Cardiac muscle cell (in vitro differentiated cells and primary cell): Measurements from ENCODE around the gene ERICH4. TPM values are rescaled to one million over a fixed set of nuclear protein-coding genes. Genes with fewer than 3 reads are reported as not detected.

Experiments
- DNase-seq, 2 donors: peaks; one replicate each; pipeline versions ENCODE4 v3.0.0 to v3.0.0-alpha.2; 2010 to 2017; ENCODE audit warnings: low read depth in 1 of 2, low spot score in 1 of 2
- H3K27ac ChIP-seq: fragments of 200-600 bp; sonication (generic); 2 replicates; pipeline ENCODE4 v1.5.1; 2016
- H3K27me3 ChIP-seq: fragments of 200-600 bp; sonication (generic); 2 replicates; pipeline ENCODE4 v1.6.0; 2016; ENCODE audit warnings: control low read depth
- H3K36me3 ChIP-seq: fragments of 200-600 bp; sonication (generic); 2 replicates; pipeline ENCODE4 v1.5.1; 2016; ENCODE audit warnings: control low read depth
- H3K4me1 ChIP-seq: fragments of 200-600 bp; sonication (generic); 2 replicates; pipeline ENCODE4 v1.8.1; 2017; ENCODE audit warnings: low read depth, mild to moderate bottlenecking, mixed run types
- H3K4me3 ChIP-seq: fragments of 200-600 bp; sonication (generic); 2 replicates; pipeline ENCODE4 v1.5.1; 2016; ENCODE audit warnings: mild to moderate bottlenecking
- H3K9me3 ChIP-seq: fragments of 200-600 bp; sonication (generic); 2 replicates; pipeline ENCODE4 v1.5.1; 2017; ENCODE audit warnings: low read depth, mild to moderate bottlenecking, control low read depth
- polyA plus RNA-seq: library from polyadenylated mRNA; unstranded; fragments of >200 nt; fragmentation: Nextera tagmentation; extraction: Ambion mirVana; gene quantifications from 2 replicates; pipeline ENCODE4 v1.2.1, GENCODE V29; 2016
- total RNA-seq: library from RNA; depleted of rRNA; stranded (reverse); fragments of >200 nt; gene quantifications from 2 replicates; pipeline ENCODE4 v1.2.3, GENCODE V29; 2016
- TF ChIP-seq, protein P1 (sequence below): IDR thresholded peaks from 2 replicates; pipeline ENCODE4 v1.5.1; 2012; ENCODE audit warnings: low read depth, mild to moderate bottlenecking, low read length

Gene ERICH4
- total RNA-seq (not detected in 2 replicates), polyA plus RNA-seq (not detected in 2 replicates)

DNA sequence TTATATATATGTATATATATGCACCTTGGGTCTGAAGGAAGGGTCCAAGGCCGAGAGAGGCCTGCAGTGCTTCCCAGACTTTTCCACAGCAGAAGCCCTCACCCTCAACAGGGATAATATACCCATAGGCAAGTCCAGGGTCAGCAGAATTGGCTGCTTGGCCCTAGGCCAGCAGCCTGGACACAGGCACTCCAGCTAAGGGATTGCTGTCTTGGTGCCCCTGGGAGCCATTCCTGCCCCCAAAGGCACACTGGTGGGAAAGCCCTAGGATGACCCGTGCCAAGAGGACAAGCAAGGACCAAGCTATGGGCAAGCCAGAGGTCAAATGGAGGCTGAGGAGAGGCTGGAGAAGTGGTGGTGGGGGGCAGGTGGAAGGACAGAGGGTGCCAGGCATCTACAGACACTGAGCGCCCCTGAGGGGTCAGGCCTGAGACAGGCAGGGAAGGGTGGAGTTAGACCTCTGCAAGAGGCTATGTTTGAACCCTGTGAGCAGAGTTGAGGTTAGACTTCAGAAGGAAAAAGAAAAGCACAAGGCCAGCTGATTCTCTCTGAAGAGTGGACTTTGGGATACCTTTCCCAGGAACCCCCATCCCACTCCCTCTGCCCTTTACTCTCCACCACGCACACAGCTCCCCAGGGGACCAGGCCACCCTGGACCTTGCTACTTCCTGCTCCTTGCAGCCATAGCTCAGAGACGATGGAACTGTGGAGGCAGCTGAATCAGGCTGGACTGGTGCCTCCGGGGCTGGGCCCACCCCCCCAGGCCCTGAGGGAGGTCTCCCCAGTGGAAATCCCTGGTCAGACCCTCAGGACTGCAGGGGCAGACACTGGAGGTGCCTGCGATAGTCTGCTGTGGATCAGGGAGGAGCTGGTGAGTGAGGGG, at the start of gene ERICH4:
Gene ERICH4, plus strand, starts transcription at position 684 of the 883 bp plus-strand sequence. Its CDS starts 14 bp downstream, at position 698.
- Histone ChIP-seq H3K4me1 (no peaks in the 10 kb centered on the region), H3K36me3 (no peaks in the 10 kb centered on the region), H3K27ac (no peak within 1 kb of the TSS), H3K9me3 (no peaks in the 10 kb centered on the region), H3K4me3 (no peak within 1 kb of the TSS), H3K27me3 (peaks cover 2% of the 10 kb centered on the region)
- TF ChIP-seq, protein P1, sequence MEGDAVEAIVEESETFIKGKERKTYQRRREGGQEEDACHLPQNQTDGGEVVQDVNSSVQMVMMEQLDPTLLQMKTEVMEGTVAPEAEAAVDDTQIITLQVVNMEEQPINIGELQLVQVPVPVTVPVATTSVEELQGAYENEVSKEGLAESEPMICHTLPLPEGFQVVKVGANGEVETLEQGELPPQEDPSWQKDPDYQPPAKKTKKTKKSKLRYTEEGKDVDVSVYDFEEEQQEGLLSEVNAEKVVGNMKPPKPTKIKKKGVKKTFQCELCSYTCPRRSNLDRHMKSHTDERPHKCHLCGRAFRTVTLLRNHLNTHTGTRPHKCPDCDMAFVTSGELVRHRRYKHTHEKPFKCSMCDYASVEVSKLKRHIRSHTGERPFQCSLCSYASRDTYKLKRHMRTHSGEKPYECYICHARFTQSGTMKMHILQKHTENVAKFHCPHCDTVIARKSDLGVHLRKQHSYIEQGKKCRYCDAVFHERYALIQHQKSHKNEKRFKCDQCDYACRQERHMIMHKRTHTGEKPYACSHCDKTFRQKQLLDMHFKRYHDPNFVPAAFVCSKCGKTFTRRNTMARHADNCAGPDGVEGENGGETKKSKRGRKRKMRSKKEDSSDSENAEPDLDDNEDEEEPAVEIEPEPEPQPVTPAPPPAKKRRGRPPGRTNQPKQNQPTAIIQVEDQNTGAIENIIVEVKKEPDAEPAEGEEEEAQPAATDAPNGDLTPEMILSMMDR: no peak
- no peak for DNase-seq

- H3K4me3 ChIP-seq: no peak overlapping the region
- no peaks in the 10 kb centered on the region for H3K9me3 ChIP-seq
- no peak for DNase-seq
- no peak overlapping the region for H3K27ac ChIP-seq
- TF ChIP-seq, protein P1: no peak
- no peaks in the 10 kb centered on the region for H3K27me3 ChIP-seq
- peaks cover 5% of the 10 kb centered on the region for H3K4me1 ChIP-seq
- H3K36me3 ChIP-seq: no peaks in the 10 kb centered on the region
These were observed 47.6 kb upstream of the ERICH4 start for GRCh38 chr19:41395355-41395754.

DNA sequence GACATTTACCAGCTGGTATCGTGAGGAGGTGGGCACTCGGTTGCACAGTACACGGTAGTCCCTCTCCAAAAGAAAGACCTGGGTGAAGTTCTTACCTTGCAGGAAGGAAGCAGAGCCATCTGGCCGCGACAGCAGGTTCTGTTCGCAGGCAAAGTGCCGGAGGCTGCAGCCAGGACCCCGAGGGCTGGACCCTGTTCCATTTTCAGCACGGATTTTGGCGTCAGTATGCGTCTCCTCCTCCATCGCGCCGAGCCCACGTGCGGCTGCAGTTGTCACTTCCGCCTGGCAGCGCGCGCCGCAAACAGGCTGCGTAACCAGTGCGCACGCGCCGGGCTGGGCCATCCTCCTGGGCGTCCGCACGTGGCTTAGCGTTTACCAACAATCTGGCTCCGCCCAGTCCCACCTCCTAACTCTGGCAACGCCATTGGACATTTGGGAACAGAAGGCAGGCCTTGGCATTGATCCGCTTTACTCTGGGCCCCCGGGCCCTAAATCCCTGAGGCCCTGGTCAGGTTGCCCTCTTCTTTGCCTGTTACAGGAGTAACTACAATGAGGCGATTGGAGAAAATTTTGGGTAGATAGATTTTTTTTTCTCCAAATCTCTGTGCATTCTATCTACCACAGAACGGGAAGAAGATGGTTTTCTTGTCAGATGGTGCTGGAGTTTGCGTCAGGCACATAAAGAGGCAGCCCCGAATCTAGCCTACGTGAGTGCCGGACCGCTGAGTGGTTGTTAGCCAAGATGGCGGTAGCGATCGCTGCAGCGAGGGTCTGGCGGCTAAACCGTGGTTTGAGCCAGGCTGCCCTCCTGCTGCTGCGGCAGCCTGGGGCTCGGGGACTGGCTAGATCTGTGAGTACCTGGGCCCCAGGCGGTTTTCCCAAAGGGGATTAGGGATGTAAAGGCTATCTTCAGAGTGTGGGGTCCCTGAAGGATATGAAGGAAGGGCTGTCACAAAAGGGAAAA, 45.6 kb upstream of the ERICH4 start, which contains the start of the genes BCKDHA and EXOSC5:
Gene BCKDHA, plus strand, starts transcription at position 733 of the 964 bp plus-strand sequence. Its CDS starts 10 bp downstream, at position 743.
Gene EXOSC5, minus strand, starts transcription at position 274 of the 964 bp plus-strand sequence. Its CDS starts 31 bp downstream, at position 243.
- no peaks in the 10 kb centered on the region for H3K36me3 ChIP-seq
- H3K4me1 ChIP-seq: peaks cover 5% of the 10 kb centered on the region
- no peaks in the 10 kb centered on the region for H3K27me3 ChIP-seq
- peak; percentile 100 for DNase-seq
- peak within 1 kb of the TSS; percentile 98 for H3K4me3 ChIP-seq
- TF ChIP-seq, protein P1: no peak
- no peaks in the 10 kb centered on the region for H3K9me3 ChIP-seq
- H3K27ac ChIP-seq: peak within 1 kb of the TSS; percentile 98

DNA sequence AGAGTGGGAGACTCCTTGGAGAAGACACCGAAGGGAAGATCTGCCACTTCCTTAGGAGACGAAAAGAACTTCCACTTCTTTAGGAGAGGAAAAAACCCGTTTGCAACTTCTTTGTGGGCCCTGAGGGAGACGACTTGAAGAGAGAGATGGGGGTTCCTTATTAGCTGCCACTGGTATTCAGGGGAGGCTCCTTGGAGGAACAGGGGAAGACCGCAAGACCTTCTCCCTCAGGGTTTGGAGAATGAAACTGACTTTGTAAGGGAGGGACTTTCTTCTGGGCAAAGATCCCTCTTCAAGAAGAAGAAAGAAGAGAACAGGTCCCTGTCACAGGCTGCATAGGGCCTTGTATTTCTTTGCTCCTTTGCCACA, 44.9 kb upstream of the ERICH4 start:
- Histone ChIP-seq H3K27ac (peak overlapping the region; percentile 98), H3K36me3 (no peaks in the 10 kb centered on the region)
- TF ChIP-seq, protein P1: no peak

DNA sequence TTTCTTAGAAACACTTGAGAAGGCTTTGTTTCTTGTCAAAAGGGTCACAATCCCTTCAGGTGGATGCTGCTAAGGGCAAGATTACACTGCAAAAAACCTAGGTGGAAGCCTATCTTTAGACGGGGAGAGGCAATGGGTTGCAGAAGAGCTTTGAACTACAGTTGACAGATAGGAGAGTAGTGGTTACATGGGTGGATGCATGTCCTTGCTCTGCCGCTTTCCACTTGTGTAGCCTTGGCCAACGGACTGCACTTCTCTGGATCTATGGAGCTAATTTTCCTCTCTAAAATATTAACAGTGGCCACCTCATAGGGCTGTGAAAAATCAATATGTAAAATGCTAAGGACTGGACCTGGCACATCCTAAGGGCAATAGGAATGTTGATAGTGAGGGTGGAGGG, 44.4 kb upstream of the ERICH4 start:
- DNase-seq: no peak
- Histone ChIP-seq H3K4me3 (peak overlapping the region; percentile 98), H3K9me3 (no peaks in the 10 kb centered on the region), H3K4me1 (peaks cover 5% of the 10 kb centered on the region), H3K27ac (peak overlapping the region; percentile 98), H3K27me3 (no peaks in the 10 kb centered on the region), H3K36me3 (no peaks in the 10 kb centered on the region)
- TF ChIP-seq, protein P1: no peak

More for the DNA sequence above, 44.9 kb upstream of the ERICH4 start:
- DNase-seq: no peak
- peaks cover 5% of the 10 kb centered on the region for H3K4me1 ChIP-seq
- H3K27me3 ChIP-seq: no peaks in the 10 kb centered on the region
- H3K9me3 ChIP-seq: no peaks in the 10 kb centered on the region
- peak overlapping the region; percentile 98 for H3K4me3 ChIP-seq
